ENCODE data around the gene KRTAP10-2.

The KRTAP10-2 gene

DNA sequence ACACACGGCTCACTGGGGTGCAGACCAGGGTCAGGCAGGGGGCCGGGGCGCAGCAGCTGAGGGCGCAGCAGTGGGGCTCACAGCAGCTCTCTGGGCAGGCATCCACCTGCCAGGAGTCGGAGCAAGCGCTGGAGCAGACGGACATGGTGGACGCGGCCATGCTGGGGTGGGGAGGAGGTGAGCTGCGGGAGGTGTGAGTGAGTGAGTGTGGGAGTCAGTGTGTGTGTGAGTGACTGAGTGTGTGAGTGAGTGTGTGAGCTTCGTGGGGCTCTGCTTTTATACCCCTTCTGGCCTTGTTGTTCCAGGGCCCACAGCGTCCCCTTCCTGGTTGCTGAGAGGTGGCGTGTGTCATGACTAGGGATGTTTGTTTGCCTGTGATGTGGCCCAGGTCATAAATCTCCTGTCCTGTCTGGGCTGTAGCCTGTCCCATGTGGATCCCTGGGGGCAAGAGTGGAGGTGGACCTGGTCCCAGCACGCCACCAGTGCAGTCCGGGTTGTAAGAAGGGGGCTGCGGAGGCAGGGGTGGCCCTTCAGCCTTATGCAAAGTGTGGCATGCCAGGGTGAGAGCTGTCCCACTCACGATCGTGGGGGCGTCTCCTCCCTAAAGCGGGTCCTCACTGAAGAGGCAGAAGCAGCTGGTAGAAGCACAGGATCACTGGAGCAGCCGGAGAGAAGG, 11.2 kb downstream of the KRTAP10-2 start, which contains the start of gene KRTAP10-1:
Gene KRTAP10-1 (minus strand): TSS at position 205 of the 676 bp plus-strand sequence. CDS start 45 bp downstream, at position 160.
- peak; percentile 41 for DNase-seq (ENCODE audit: low spot score)

DNA sequence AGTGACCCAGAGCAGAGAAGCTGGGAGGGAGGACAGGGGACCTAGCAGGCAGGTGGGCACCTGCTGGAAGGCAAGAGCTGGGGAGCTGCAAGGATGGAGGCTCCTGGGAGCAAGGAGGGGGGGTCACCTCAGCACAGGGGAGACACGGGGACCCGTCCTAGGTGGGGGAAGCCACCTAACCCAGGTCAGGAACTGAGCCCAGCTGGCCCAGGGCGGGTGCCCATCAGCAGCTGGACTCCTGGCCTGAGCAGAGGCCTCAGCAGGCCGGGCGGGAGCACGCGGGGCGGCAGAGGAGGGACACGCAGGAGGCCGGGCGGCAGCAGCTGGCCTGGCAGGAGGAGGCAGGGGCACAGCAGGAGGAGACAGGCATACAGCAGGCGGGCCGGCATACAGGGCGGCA, 12.3 kb downstream of the KRTAP10-2 start:
- DNase-seq (ENCODE audit: low spot score), result peak; percentile 53

- peak; percentile 48 for DNase-seq (ENCODE audit: low spot score)
Observed at GRCh38 chr21:44537930-44538911, 13.1 kb downstream of the KRTAP10-2 start.

- peak; percentile 44 for DNase-seq (ENCODE audit: low spot score)
Observed at GRCh38 chr21:44535963-44536362, 15.3 kb downstream of the KRTAP10-2 start.

DNA sequence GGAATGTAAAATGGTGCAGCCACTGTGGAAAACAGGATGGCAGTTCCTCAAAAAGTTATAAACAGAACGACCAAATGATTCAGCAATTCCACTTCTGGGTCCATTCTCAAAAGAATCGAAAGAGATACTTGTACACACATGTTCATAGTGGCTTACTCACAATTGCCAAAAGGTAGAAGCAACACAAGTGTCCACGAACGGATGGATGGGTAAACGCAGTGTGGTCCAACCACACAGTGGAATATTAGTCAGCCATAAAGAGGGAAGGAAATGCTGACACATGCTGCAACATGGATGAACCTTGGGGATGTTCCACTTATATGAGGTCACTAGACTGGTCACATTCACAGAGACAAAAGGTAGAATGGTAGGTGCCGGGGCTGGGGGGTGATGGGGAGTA, 16.6 kb downstream of the KRTAP10-2 start:
- DNase-seq (ENCODE audit: low spot score), result no peak

- DNase-seq (ENCODE audit: low spot score), result no peak
Observed at GRCh38 chr21:44533891-44534627, 17.2 kb downstream of the KRTAP10-2 start.

DNA sequence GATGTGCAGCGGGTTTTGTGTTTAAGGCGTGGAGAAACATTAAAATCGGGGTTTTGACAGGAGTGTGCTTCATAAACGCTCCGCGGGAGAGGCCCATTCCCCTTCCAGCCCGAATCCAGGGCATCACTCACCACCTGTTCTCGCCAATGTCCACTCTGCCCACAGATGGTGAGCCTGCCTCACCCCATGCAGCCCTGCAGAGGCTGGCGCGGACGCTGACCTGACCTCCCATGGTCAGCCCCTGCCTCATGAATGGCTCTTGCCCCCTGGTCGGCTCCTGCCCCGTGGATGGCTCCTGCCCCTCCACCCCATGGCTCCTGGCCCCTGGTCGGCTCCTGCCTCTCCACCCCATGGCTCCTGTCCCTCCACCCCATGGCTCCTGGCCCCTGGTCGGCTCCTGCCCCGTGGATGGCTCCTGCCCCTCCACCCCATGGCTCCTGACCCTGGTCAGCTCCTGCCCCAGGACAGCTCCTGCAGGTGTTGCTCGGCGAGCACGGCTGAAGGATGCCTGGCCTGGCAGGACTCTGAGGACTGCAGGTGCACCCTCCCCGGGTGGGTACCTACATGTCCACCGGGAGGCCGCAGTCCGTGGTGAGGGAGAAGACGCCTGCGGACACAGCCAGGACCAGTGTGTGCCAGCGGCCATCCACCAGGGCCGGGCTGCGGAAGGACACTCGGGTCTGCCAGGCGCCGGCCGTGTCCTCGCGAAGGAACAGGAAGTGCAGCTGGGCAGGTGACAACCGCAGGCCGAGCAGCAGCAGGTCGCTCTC, 18.0 kb downstream of the KRTAP10-2 start:
- DNase-seq (ENCODE audit: low spot score), result peak; percentile 52

DNA sequence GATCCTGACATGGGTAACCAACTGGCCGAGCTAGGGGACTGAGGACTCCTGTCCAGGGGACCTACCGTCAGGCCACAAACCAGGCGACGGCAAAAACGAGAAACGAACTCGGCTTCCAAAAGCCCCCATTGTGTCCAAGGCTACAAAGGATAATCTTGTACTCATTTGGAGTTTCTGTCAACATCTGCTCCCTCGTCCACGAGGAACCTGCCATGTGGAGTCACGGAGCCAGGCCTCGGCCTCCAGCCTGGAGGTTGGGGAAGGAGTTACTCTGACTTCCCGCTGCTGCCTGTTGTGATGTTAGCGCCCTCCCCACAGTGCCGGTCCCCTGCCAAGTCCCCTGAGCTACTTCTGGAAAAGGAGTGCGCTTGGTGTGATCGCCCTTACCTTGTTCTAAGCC, 18.6 kb downstream of the KRTAP10-2 start:
- no peak for DNase-seq (ENCODE audit: low spot score)

DNA sequence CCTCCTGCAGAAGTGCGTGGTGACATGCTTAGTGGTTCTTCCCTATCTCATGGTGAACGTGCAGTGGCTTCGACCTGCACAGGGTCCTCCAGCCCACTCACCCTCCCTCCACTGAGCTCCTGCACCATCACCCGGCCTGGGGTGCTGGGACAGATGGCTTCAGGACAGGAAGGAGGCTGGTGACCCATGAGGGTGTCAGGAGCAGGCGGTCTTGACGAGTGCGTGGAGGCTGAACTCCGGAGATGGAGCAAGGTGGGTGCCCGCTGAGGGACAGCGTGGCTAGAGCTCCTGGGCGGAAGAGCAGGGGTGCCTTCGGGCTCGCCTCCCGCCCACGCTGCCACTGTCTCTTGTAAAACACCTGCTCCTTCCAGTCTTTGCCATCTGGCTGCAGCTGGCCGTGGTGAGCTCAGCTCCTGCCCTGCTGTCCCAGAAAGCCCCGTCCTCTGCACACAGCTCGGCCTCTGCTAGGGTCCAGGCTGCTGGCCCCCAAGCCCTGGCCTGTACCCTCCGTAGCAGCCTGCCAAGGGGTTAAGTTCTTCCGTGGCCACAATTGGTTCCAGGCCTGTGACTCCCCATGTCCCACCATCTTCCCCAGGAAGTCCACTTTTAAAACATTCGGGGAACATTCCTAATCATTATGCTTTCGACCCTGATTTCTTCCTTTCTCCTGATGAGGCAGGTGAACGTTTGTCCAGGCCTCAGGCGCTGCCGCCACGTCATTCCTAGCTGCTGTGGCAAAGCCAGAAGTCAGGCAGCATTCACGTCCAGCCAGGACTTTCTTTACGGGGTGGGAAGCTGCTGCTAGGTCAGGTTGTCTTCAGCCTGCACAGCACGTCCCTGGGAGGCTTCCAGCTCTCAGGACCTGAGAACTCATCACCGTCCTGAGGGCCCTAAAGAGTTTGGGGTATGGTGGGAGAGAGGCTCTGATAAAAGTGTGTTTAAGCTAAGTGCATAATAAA, 19.4 kb downstream of the KRTAP10-2 start:
- peak; percentile 61 for DNase-seq (ENCODE audit: low spot score)

- peak; percentile 55 for DNase-seq (ENCODE audit: low spot score)
Observed at GRCh38 chr21:44530903-44531605, 20.3 kb downstream of the KRTAP10-2 start.

- peak; percentile 34 for DNase-seq (ENCODE audit: low spot score)
Observed at GRCh38 chr21:44530221-44530902, 20.9 kb downstream of the KRTAP10-2 start.

DNA sequence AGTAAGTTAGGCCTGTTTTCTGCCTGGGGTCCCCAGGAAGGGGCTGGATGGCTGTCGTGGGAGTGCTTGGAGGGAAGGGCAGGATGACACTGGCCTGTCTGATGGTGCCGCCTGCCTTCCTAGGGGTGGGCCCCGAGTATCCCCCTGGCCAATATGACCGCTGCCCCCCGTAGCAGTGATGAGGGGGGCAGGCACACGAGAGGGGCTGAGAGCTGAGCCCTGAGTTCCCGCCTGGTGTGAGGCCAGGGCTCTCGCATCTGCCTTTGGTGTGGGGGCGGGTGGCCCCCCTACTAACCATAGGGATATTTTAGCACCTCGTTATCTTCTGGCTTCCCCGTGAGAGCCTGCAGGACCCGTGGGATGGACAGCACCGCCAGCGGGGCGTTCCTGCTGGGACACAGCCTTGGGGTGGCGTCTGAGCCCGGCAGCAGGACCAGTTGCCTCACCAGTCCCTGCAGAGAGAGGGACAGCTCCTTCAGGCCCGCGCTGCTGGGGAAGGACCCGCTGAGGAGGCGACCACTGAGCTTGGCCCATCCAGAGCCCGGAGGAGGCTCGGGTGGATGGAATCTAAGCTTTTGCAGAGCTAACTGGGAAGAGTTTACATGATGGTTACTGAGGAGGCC, 21.7 kb downstream of the KRTAP10-2 start:
- DNase-seq (ENCODE audit: low spot score), result peak; percentile 51

DNA sequence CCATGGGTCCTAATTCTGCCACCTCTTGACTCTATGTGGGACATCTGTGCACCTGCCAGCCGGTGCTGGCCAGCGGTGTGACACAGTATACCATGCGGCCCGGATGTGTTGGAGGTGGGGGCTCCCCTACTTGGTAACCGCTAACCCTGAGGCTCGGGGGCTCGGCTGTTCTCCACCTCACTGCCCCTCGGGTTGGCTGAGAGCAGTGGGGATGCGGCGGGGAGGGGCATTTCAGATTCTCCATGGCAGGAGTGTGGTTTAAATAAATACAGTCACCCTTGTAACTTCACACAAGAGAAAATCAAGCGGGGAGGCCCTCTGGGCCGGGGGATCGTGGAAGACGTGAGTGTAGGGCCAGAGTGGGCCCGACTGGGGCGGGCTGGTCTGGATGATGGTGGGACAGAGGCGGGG, 22.3 kb downstream of the KRTAP10-2 start:
- peak; percentile 51 for DNase-seq (ENCODE audit: low spot score)

GRCh38 chr21:44528634-44528995, 22.7 kb downstream of the KRTAP10-2 start:
- no peak for DNase-seq (ENCODE audit: low spot score)

- peak; percentile 58 for DNase-seq (ENCODE audit: low spot score)
Observed at GRCh38 chr21:44527983-44528633, 23.2 kb downstream of the KRTAP10-2 start.

DNA sequence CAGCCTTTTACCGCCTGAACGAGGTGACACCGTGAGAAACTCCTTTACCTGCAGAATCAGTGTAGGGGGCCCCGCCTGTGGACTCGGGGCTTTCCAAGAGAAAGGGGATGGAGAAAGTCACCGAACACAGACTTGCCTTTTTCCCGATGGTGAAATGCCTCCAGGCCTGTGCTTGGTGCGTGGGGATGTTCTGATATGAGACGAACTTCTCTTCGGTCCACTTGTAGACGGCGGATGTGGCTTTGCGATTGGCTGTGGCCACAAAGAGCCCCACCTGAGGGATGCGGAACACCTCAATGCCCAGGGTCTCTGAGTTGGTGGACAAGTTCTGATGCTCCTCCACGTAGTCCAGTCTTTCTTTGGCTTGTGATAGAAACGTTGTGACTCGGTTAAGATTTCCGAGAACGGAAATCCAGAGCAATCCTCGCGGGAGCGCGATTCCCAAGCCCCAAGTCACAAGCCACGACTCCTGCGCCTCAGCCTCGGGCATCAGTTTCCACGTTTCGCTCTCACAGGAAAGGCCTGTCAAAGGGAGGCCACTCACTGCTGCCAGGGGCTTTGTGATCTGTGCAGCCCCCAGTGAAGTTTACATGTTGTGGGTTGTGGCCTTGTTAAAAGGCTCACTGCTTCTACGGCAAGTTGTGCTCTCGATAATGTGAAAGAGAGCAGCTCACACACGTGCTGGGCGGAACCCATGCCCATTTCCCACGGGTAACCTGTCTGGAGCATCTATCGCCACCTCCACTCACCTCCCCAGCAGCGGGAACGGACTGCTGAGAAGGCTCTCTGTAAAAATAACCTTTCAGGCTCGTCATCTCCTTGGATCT, 23.9 kb downstream of the KRTAP10-2 start:
- no peak for DNase-seq (ENCODE audit: low spot score)

All from left forelimb (tissue), 1 donor.